IgD-negative memory B cell (primary cell): ENCODE measurements around the gene EFNA4. TPM values are rescaled to one million over a fixed set of nuclear protein-coding genes. Genes with fewer than 3 reads are reported as not detected.
A peak's percentile ranks its signal among the peaks of the same experiment; 100 is the strongest.

ENCODE experiments used
- H3K27ac Mint-ChIP-seq, 3 donors: one replicate each; pipeline ENCODE4 v1.8.0; 2020 to 2022; ENCODE audit warnings: mild to moderate bottlenecking in 3 of 3, mixed read lengths in 3 of 3, moderate library complexity in 1 of 3
- H3K27me3 Mint-ChIP-seq: one replicate; pipeline ENCODE4 v1.8.0; 2021; ENCODE audit warnings: mixed read lengths
- H3K36me3 Mint-ChIP-seq: one replicate; pipeline ENCODE4 v1.8.0; 2020; ENCODE audit warnings: mild to moderate bottlenecking, mixed read lengths
- H3K4me1 Mint-ChIP-seq, 3 donors: one replicate each; pipeline ENCODE4 v1.8.0; 2020 to 2022; ENCODE audit warnings: mixed read lengths in 3 of 3, mild to moderate bottlenecking in 1 of 3
- H3K4me3 Mint-ChIP-seq, 4 donors: one replicate each; pipeline ENCODE4 v1.8.0; 2020 to 2022; ENCODE audit warnings: mild to moderate bottlenecking in 4 of 4, mixed read lengths in 4 of 4, moderate library complexity in 3 of 4
- H3K9me3 Mint-ChIP-seq, 3 donors: one replicate each; pipeline ENCODE4 v1.8.0; 2020 to 2021; ENCODE audit warnings: mixed read lengths in 3 of 3, mild to moderate bottlenecking in 1 of 3
- polyA plus RNA-seq: library from polyadenylated mRNA; unstranded; fragments of 300-500 nt; fragmentation: Illumina TruSeq; gene quantifications from one replicate; pipeline ENCODE4 v1.2.3, GENCODE V29; 2021

EFNA4 gene
- polyA plus RNA-seq, 1 donor from 2014 or later, result 8.5 TPM

GRCh38 chr1:155026154-155026553 is 37.4 kb upstream of the EFNA4 start:
- Mint-ChIP-seq H3K36me3 (no peaks in the 10 kb centered on the region), H3K4me1 (peaks cover 0 to 5% (median 0%) of the 10 kb centered on the region in 3 donors), H3K27me3 (peaks cover 1% of the 10 kb centered on the region), H3K27ac (no peak overlapping the region), H3K4me3 (no peak overlapping the region), H3K9me3 (no peaks in the 10 kb centered on the region)

GRCh38 chr1:155026588-155026987 is 37.0 kb upstream of the EFNA4 start:
- no peaks in the 10 kb centered on the region for H3K36me3 Mint-ChIP-seq
- H3K9me3 Mint-ChIP-seq, result no peaks in the 10 kb centered on the region
- no peak overlapping the region for H3K4me3 Mint-ChIP-seq
- H3K4me1 Mint-ChIP-seq, result peaks cover 0 to 5% (median 0%) of the 10 kb centered on the region in 3 donors
- peaks cover 1% of the 10 kb centered on the region for H3K27me3 Mint-ChIP-seq
- H3K27ac Mint-ChIP-seq, result peak overlapping the region in 1 of 3 donors; percentile 31

- Mint-ChIP-seq H3K36me3 (no peaks in the 10 kb centered on the region), H3K27me3 (peaks cover 1% of the 10 kb centered on the region), H3K4me3 (no peak overlapping the region), H3K27ac (peak overlapping the region in 1 of 3 donors; percentile 62), H3K4me1 (peaks cover 0 to 1% (median 0%) of the 10 kb centered on the region in 3 donors), H3K9me3 (no peaks in the 10 kb centered on the region)
These were observed 33.9 kb upstream of the EFNA4 start for GRCh38 chr1:155029513-155030242.

- peaks cover 1% of the 10 kb centered on the region for H3K27me3 Mint-ChIP-seq
- H3K9me3 Mint-ChIP-seq, result no peaks in the 10 kb centered on the region
- H3K4me3 Mint-ChIP-seq, result no peak overlapping the region
- no peaks in the 10 kb centered on the region for H3K36me3 Mint-ChIP-seq
- peaks cover 0 to 1% (median 0%) of the 10 kb centered on the region in 3 donors for H3K4me1 Mint-ChIP-seq
- H3K27ac Mint-ChIP-seq, result no peak overlapping the region
These were observed 33.2 kb upstream of the EFNA4 start for GRCh38 chr1:155030243-155030795.

- no peak overlapping the region for H3K27ac Mint-ChIP-seq
- no peaks in the 10 kb centered on the region for H3K36me3 Mint-ChIP-seq
- H3K9me3 Mint-ChIP-seq, result no peaks in the 10 kb centered on the region
- H3K27me3 Mint-ChIP-seq, result peaks cover 1% of the 10 kb centered on the region
- H3K4me1 Mint-ChIP-seq, result peaks cover 0 to 1% (median 0%) of the 10 kb centered on the region in 3 donors
- H3K4me3 Mint-ChIP-seq, result no peak overlapping the region
These were observed 32.6 kb upstream of the EFNA4 start for GRCh38 chr1:155030899-155031298.

GRCh38 chr1:155032886-155033285 is 30.7 kb upstream of the EFNA4 start:
- Mint-ChIP-seq H3K9me3 (no peaks in the 10 kb centered on the region), H3K36me3 (no peaks in the 10 kb centered on the region), H3K27me3 (peaks cover 5% of the 10 kb centered on the region), H3K27ac (no peak overlapping the region), H3K4me3 (no peak overlapping the region), H3K4me1 (peaks cover 0 to 1% (median 0%) of the 10 kb centered on the region in 3 donors)

GRCh38 chr1:155033524-155033923 is 30.0 kb upstream of the EFNA4 start, which contains the start of the genes DCST1 and DCST2:
Gene DCST1 (plus strand): TSS chr1:155033824. CDS start chr1:155034037, 213 bp downstream.
Gene DCST2 (minus strand): TSS chr1:155033781. CDS start chr1:155033701, 80 bp downstream.
- H3K4me3 Mint-ChIP-seq, result no peak within 1 kb of the TSS
- peak within 1 kb of the TSS in 1 of 3 donors; percentile 39 for H3K27ac Mint-ChIP-seq
- H3K36me3 Mint-ChIP-seq, result peaks cover 2% of the 10 kb centered on the region
- H3K4me1 Mint-ChIP-seq, result peaks cover 0 to 2% (median 0%) of the 10 kb centered on the region in 3 donors
- H3K9me3 Mint-ChIP-seq, result no peaks in the 10 kb centered on the region
- peaks cover 10% of the 10 kb centered on the region for H3K27me3 Mint-ChIP-seq

GRCh38 chr1:155034318-155035208 is 29.0 kb upstream of the EFNA4 start:
- Mint-ChIP-seq H3K36me3 (peaks cover 2% of the 10 kb centered on the region), H3K4me3 (no peak overlapping the region), H3K27me3 (peaks cover 10% of the 10 kb centered on the region), H3K27ac (peak overlapping the region in 1 of 3 donors; percentile 39), H3K4me1 (peaks cover 0 to 2% (median 0%) of the 10 kb centered on the region in 3 donors), H3K9me3 (no peaks in the 10 kb centered on the region)

- no peak overlapping the region for H3K27ac Mint-ChIP-seq
- H3K4me3 Mint-ChIP-seq, result no peak overlapping the region
- H3K9me3 Mint-ChIP-seq, result no peaks in the 10 kb centered on the region
- H3K36me3 Mint-ChIP-seq, result peaks cover 2% of the 10 kb centered on the region
- H3K4me1 Mint-ChIP-seq, result peaks cover 0 to 1% (median 0%) of the 10 kb centered on the region in 3 donors
- H3K27me3 Mint-ChIP-seq, result peaks cover 12% of the 10 kb centered on the region
These were observed 27.6 kb upstream of the EFNA4 start for GRCh38 chr1:155035936-155036335.

- Mint-ChIP-seq H3K4me1 (peaks cover 0 to 1% (median 0%) of the 10 kb centered on the region in 3 donors), H3K27me3 (peaks cover 12% of the 10 kb centered on the region), H3K9me3 (no peaks in the 10 kb centered on the region), H3K4me3 (no peak overlapping the region), H3K27ac (no peak overlapping the region), H3K36me3 (peaks cover 2% of the 10 kb centered on the region)
These were observed 26.5 kb upstream of the EFNA4 start for GRCh38 chr1:155037043-155037442.

GRCh38 chr1:155037851-155038441 is 25.6 kb upstream of the EFNA4 start:
- H3K36me3 Mint-ChIP-seq, result peaks cover 2% of the 10 kb centered on the region

GRCh38 chr1:155038602-155039307 is 24.8 kb upstream of the EFNA4 start:
- H3K27ac Mint-ChIP-seq, result no peak overlapping the region
- peaks cover 13% of the 10 kb centered on the region for H3K27me3 Mint-ChIP-seq
- peaks cover 4% of the 10 kb centered on the region for H3K36me3 Mint-ChIP-seq
- no peaks in the 10 kb centered on the region for H3K9me3 Mint-ChIP-seq
- peaks cover 0 to 1% (median 0%) of the 10 kb centered on the region in 3 donors for H3K4me1 Mint-ChIP-seq
- no peak overlapping the region for H3K4me3 Mint-ChIP-seq

More at GRCh38 chr1:155037851-155038441, 25.6 kb upstream of the EFNA4 start:
- Mint-ChIP-seq H3K9me3 (no peaks in the 10 kb centered on the region), H3K27ac (no peak overlapping the region), H3K4me3 (no peak overlapping the region), H3K4me1 (peaks cover 0 to 1% (median 0%) of the 10 kb centered on the region in 3 donors), H3K27me3 (peaks cover 13% of the 10 kb centered on the region)

GRCh38 chr1:155039308-155039669 is 24.3 kb upstream of the EFNA4 start:
- H3K4me1 Mint-ChIP-seq, result peaks cover 0 to 1% (median 0%) of the 10 kb centered on the region in 3 donors
- H3K9me3 Mint-ChIP-seq, result no peaks in the 10 kb centered on the region
- peaks cover 13% of the 10 kb centered on the region for H3K27me3 Mint-ChIP-seq
- H3K36me3 Mint-ChIP-seq, result peaks cover 4% of the 10 kb centered on the region
- H3K4me3 Mint-ChIP-seq, result no peak overlapping the region
- H3K27ac Mint-ChIP-seq, result no peak overlapping the region
